GM21528 (cell line): Measurements from ENCODE around the gene SKIDA1.
A peak's percentile ranks its signal among the peaks of the same experiment; 100 is the strongest.

ENCODE experiments used
- ATAC-seq: cut with Tn5 transposase; IDR thresholded peaks from one replicate; pipeline ENCODE4 v1.9.1; 2021; ENCODE audit warnings: mild to moderate bottlenecking, moderate library complexity; ENCODE audit not compliant: unreplicated experiment, low FRiP score

Gene SKIDA1

GRCh38 chr10:21529032-21529910 lies 3.8 kb upstream of the SKIDA1 start:
- ATAC-seq, result no peak

- ATAC-seq, result no peak
Observed at GRCh38 chr10:21528236-21529031, 3.0 kb upstream of the SKIDA1 start.

GRCh38 chr10:21527598-21528235 lies 2.2 kb upstream of the SKIDA1 start:
- ATAC-seq, result no peak

- ATAC-seq, result no peak
Observed at GRCh38 chr10:21526860-21527597, 1.5 kb upstream of the SKIDA1 start.

GRCh38 chr10:21526188-21526859 lies 842 bp upstream of the SKIDA1 start:
- peak; percentile 33 for ATAC-seq

GRCh38 chr10:21524526-21525366 lies 736 bp downstream of the SKIDA1 start:
- no peak for ATAC-seq

GRCh38 chr10:21524131-21524525 lies 1.4 kb downstream of the SKIDA1 start:
- ATAC-seq, result no peak

- no peak for ATAC-seq
Observed at GRCh38 chr10:21523557-21524008, 1.9 kb downstream of the SKIDA1 start.

- ATAC-seq, result no peak
Observed at GRCh38 chr10:21522631-21523406, 2.7 kb downstream of the SKIDA1 start.

GRCh38 chr10:21521751-21522533 lies 3.5 kb downstream of the SKIDA1 start:
- ATAC-seq, result no peak

- no peak for ATAC-seq
Observed at GRCh38 chr10:21520949-21521348, 4.5 kb downstream of the SKIDA1 start.

- no peak for ATAC-seq
Observed at GRCh38 chr10:21520509-21520908, 5.0 kb downstream of the SKIDA1 start.

- ATAC-seq, result peak; percentile 37
Observed at GRCh38 chr10:21519941-21520436, 5.5 kb downstream of the SKIDA1 start.

- no peak for ATAC-seq
Observed at GRCh38 chr10:21519397-21519933, 6.0 kb downstream of the SKIDA1 start.

GRCh38 chr10:21518641-21519396 lies 6.7 kb downstream of the SKIDA1 start:
- no peak for ATAC-seq

- ATAC-seq, result no peak
Observed at GRCh38 chr10:21518149-21518640, 7.3 kb downstream of the SKIDA1 start.
